IMR-90 (cell line): Measurements from ENCODE around the gene ZMIZ1. TPM values are rescaled to one million over a fixed set of nuclear protein-coding genes. Genes with fewer than 3 reads are reported as not detected.

ENCODE experiments used
- ATAC-seq: fragments of 200-7000 bp; cut with Tn5 transposase; 2 replicates; pipeline ENCODE4 v1.9.1; 2020; ENCODE audit warnings: low read depth, mild to moderate bottlenecking, moderate library complexity
- BruUV-seq: library from RNA; stranded (reverse); fragments of 400-500 nt; replicated peaks from 2 replicates; lab custom pipeline; 2021; lab: Mats Ljungman, UMichigan
- CTCF ChIA-PET: fragments of 300-600 bp; formaldehyde crosslinking; extraction: SDS; loops from one replicate; lab custom pipeline; 2021; ENCODE audit warnings: antibody characterized with exemption; lab: Yijun Ruan, JAX
- POLR2A ChIA-PET: fragments of 300-600 bp; sonication (Branson Sonifier 250); formaldehyde crosslinking; loops from one replicate; lab custom pipeline; 2022; ENCODE audit warnings: antibody characterized with exemption; ENCODE audit not compliant: unreplicated experiment; lab: Charles Lee
- DNase-seq: peaks from one replicate; pipeline ENCODE4 v3.0.0; 2013
- H2AFZ ChIP-seq: replicated peaks from 2 replicates; pipeline ENCODE3; 2013; ENCODE audit warnings: low read length, mild to moderate bottlenecking; ENCODE audit not compliant: poor library complexity
- H2AK5ac ChIP-seq: 2 replicates; pipeline ENCODE4 v1.6.1; 2013; ENCODE audit warnings: low read depth, low read length, inconsistent platforms
- H2AK9ac ChIP-seq: replicated peaks from 2 replicates; pipeline ENCODE3; 2013; ENCODE audit warnings: mild to moderate bottlenecking, low read depth, low read length, moderate library complexity; ENCODE audit not compliant: poor library complexity
- H2BK120ac ChIP-seq: 2 replicates; pipeline ENCODE4 v1.6.1; 2013; ENCODE audit warnings: low read depth, low read length, inconsistent platforms
- H2BK15ac ChIP-seq: 3 replicates; pipeline ENCODE4 v1.6.1; 2013; ENCODE audit warnings: low read depth, low read length, inconsistent platforms
- H2BK20ac ChIP-seq: 2 replicates; pipeline ENCODE4 v1.6.1; 2013; ENCODE audit warnings: low read depth, mild to moderate bottlenecking, inconsistent platforms, low read length, moderate library complexity
- H2BK5ac ChIP-seq: 2 replicates; pipeline ENCODE4 v1.6.1; 2013; ENCODE audit warnings: mild to moderate bottlenecking, low read depth, low read length, inconsistent platforms; ENCODE audit not compliant: poor library complexity, severe bottlenecking
- H3K14ac ChIP-seq: replicated peaks from 2 replicates; pipeline ENCODE4 v1.6.1; 2013; ENCODE audit warnings: low read depth, low read length, inconsistent platforms
- H3K18ac ChIP-seq: 2 replicates; pipeline ENCODE4 v1.6.1; 2013; ENCODE audit warnings: low read depth, low read length, control low read depth
- H3K23ac ChIP-seq: 2 replicates; pipeline ENCODE4 v1.6.1; 2013; ENCODE audit warnings: low read depth, low read length, inconsistent platforms
- H3K27ac ChIP-seq: 2 replicates; pipeline ENCODE4 v1.5.1; 2013; ENCODE audit warnings: mild to moderate bottlenecking, control low read depth, low read length; ENCODE audit not compliant: insufficient read depth
- H3K27me3 ChIP-seq: 2 replicates; pipeline ENCODE4 v1.6.1; 2013; ENCODE audit warnings: low read length; ENCODE audit not compliant: control insufficient read depth, insufficient read depth
- H3K36me3 ChIP-seq: 2 replicates; pipeline ENCODE4 v1.6.1; 2013; ENCODE audit warnings: low read length, mixed read lengths; ENCODE audit not compliant: control insufficient read depth, insufficient read depth
- H3K4ac ChIP-seq: 2 replicates; pipeline ENCODE4 v1.6.1; 2013; ENCODE audit warnings: low read depth, low read length, inconsistent platforms
- H3K4me1 ChIP-seq: 2 replicates; pipeline ENCODE4 v1.6.1; 2013; ENCODE audit warnings: low read length, mixed read lengths; ENCODE audit not compliant: control insufficient read depth, insufficient read depth
- H3K4me2 ChIP-seq: 2 replicates; pipeline ENCODE4 v1.6.1; 2013; ENCODE audit warnings: low read depth, mild to moderate bottlenecking, control low read depth, low read length, moderate library complexity
- H3K4me3 ChIP-seq: 2 replicates; pipeline ENCODE4 v1.5.1; 2013; ENCODE audit warnings: low read depth, mild to moderate bottlenecking, control low read depth, low read length, moderate library complexity; ENCODE audit not compliant: insufficient read depth
- H3K56ac ChIP-seq: 2 replicates; pipeline ENCODE4 v1.6.1; 2013; ENCODE audit warnings: low read length, inconsistent platforms; ENCODE audit not compliant: insufficient read depth; ENCODE audit errors: extremely low read depth
- H3K79me1 ChIP-seq, 2 experiments: 2 replicates each; pipeline ENCODE4 v1.6.1; 2013; ENCODE audit warnings: low read length in 2 of 2, inconsistent platforms in 1 of 2, low read depth in 1 of 2
- H3K9ac ChIP-seq: 2 replicates; pipeline ENCODE4 v1.6.1; 2013; ENCODE audit warnings: low read depth, low read length, control low read depth
- H3K9me1 ChIP-seq: 2 replicates; pipeline ENCODE4 v1.6.1; 2013; ENCODE audit warnings: low read length, inconsistent platforms; ENCODE audit not compliant: insufficient read depth
- H3K9me3 ChIP-seq: 2 replicates; pipeline ENCODE4 v1.6.1; 2013; ENCODE audit warnings: low read length; ENCODE audit not compliant: control insufficient read depth, insufficient read depth
- H4K20me1 ChIP-seq: 2 replicates; pipeline ENCODE4 v1.6.1; 2013; ENCODE audit warnings: low read length, inconsistent platforms; ENCODE audit not compliant: insufficient read depth
- H4K5ac ChIP-seq: 2 replicates; pipeline ENCODE4 v1.6.1; 2013; ENCODE audit warnings: mild to moderate bottlenecking, low read depth, low read length, control low read depth
- H4K8ac ChIP-seq, 2 experiments: 2 replicates each; pipeline ENCODE4 v1.6.1; 2013; ENCODE audit warnings: low read depth in 2 of 2, low read length in 2 of 2, control low read depth in 1 of 2, inconsistent platforms in 1 of 2
- H4K91ac ChIP-seq: 2 replicates; pipeline ENCODE4 v1.6.1; 2013; ENCODE audit warnings: low read depth, low read length, inconsistent platforms; ENCODE audit not compliant: insufficient read depth
- BHLHE40 ChIP-seq: fragments of 150-350 bp; IDR thresholded peaks from 2 replicates; pipeline ENCODE4 v1.6.1; 2016; ENCODE audit warnings: mild to moderate bottlenecking, low read depth, low read length
- CEBPB ChIP-seq: IDR thresholded peaks from 2 replicates; pipeline ENCODE4 v1.6.1; 2012; ENCODE audit warnings: low read depth, low read length, improper control_type of control experiment
- CHD1 ChIP-seq: IDR thresholded peaks from 2 replicates; pipeline ENCODE4 v1.6.1; 2012; ENCODE audit warnings: low read depth, low read length, improper control_type of control experiment
- FOS ChIP-seq: fragments of 150-350 bp; IDR thresholded peaks from 2 replicates; pipeline ENCODE4 v1.6.1; 2016; ENCODE audit warnings: low read depth, low read length
- MAZ ChIP-seq: IDR thresholded peaks from 2 replicates; pipeline ENCODE4 v1.6.1; 2012; ENCODE audit warnings: low read depth, mild to moderate bottlenecking, low read length, improper control_type of control experiment, moderate library complexity, borderline replicate concordance
- MXI1 ChIP-seq: IDR thresholded peaks from 2 replicates; pipeline ENCODE4 v1.6.1; 2012; ENCODE audit warnings: low read depth, mild to moderate bottlenecking, low read length, moderate library complexity, borderline replicate concordance
- NFE2L2 ChIP-seq: fragments of 150-350 bp; IDR thresholded peaks from 2 replicates; pipeline ENCODE4 v1.6.1; 2016; ENCODE audit warnings: low read depth, mild to moderate bottlenecking, low read length
- POLR2A ChIP-seq: IDR thresholded peaks from 2 replicates; pipeline ENCODE4 v1.6.1; 2012; ENCODE audit warnings: mild to moderate bottlenecking, low read depth, low read length
- RCOR1 ChIP-seq: IDR thresholded peaks from 2 replicates; pipeline ENCODE4 v1.6.1; 2012; ENCODE audit warnings: mild to moderate bottlenecking, low read length, improper control_type of control experiment; ENCODE audit not compliant: insufficient replicate concordance
- RFX5 ChIP-seq: IDR thresholded peaks from 2 replicates; pipeline ENCODE4 v1.8.0; 2012; ENCODE audit warnings: low read depth, mild to moderate bottlenecking, low read length, moderate library complexity
- SMC3 ChIP-seq: fragments of 150-350 bp; IDR thresholded peaks from 2 replicates; pipeline ENCODE4 v1.6.1; 2016; ENCODE audit warnings: low read depth, mild to moderate bottlenecking, antibody characterized with exemption, low read length, moderate library complexity
- USF2 ChIP-seq: fragments of 150-350 bp; IDR thresholded peaks from 2 replicates; pipeline ENCODE4 v1.6.1; 2017; ENCODE audit warnings: mild to moderate bottlenecking, antibody characterized with exemption, low read length, low read depth
- WGBS, 2 experiments: methylation state at CpG; one replicate each; pipeline versions ENCODE4 v1.1.5 to v1.1.7; 2013; ENCODE audit warnings: missing lambda C conversion rate in 2 of 2; ENCODE audit not compliant: insufficient read length in 1 of 2; ENCODE audit errors: extremely low coverage in 2 of 2; 5-methylcytosine and 5-hydroxymethylcytosine counted together
- dilution Hi-C: fragments of 300-500 bp; cut with HindIII; formaldehyde crosslinking; loops from one replicate; pipeline ENCODE4 v1.14.3; 2018; ENCODE audit warnings: low sequenced_read_pairs; ENCODE audit not compliant: unreplicated experiment
- in situ Hi-C: fragments of 300-500 bp; cut with MboI; formaldehyde crosslinking; loops from 3 replicates; pipeline ENCODE4 v1.14.3; 2019; ENCODE audit warnings: low sequenced_read_pairs, inconsistent platforms, mixed read lengths
- intact Hi-C: fragments of 100-400 bp; cut with micrococcal nuclease; formaldehyde crosslinking; loops from 2 replicates; pipeline ENCODE4 v1.10.0; 2022
- polyA plus RNA-seq, 3 experiments: library from polyadenylated mRNA; depleted of rRNA; stranded (reverse); fragments of >200 nt; gene quantifications; 2 replicates each; pipeline ENCODE4 v1.2.3, GENCODE V29; 2012; ENCODE audit warnings: low replicate concordance in 1 of 3
- total RNA-seq: library from RNA; depleted of rRNA; stranded (reverse); fragments of >200 nt; gene quantifications from 2 replicates; pipeline ENCODE4 v1.2.3, GENCODE V29; 2012

Gene ZMIZ1
- total and polyA plus RNA-seq, 2 of the 4 experiments (the other 2 are of a cell fraction) = 6.6 to 48.7 TPM

GRCh38 chr10:79238606-79239005 lies 169.8 kb downstream of the ZMIZ1 start:
- intact Hi-C loops = no loop called here
- Histone ChIP-seq H3K18ac (no peak overlapping the region), H2BK120ac (peak overlapping the region; percentile 13), H3K36me3 (peaks cover 13% of the 10 kb centered on the region; the same call in 1 of the 2 replicates), H3K9ac (no peak overlapping the region), H2AK5ac (peak overlapping the region; percentile 46; the same call in 1 of the 2 replicates), H2BK20ac (0 out of 2 replicates have a peak overlapping the region, but pooled peaks have one; percentile 3), H3K4me3 (no peak overlapping the region), H3K4me2 (no peak overlapping the region), H3K4me1 (peaks cover 39% of the 10 kb centered on the region), H4K5ac (no peak overlapping the region), H3K27ac (peak overlapping the region; percentile 23; the same call in 1 of the 2 replicates), H3K4ac (0 out of 2 replicates have a peak overlapping the region, but pooled peaks have one; percentile 25), H3K79me1 (peaks cover 35 to 86% of the 10 kb centered on the region in 2 experiments), H2AK9ac (no peak overlapping the region), H3K23ac (peak overlapping the region; percentile 0; the same call in 1 of the 2 replicates), H3K9me1 (peaks cover 48% of the 10 kb centered on the region), H4K91ac (no peak overlapping the region), H3K9me3 (no peaks in the 10 kb centered on the region), H4K8ac (no peak overlapping the region; a peak in 1 of 4 replicates), H3K27me3 (no peaks in the 10 kb centered on the region), H2BK5ac (peak overlapping the region; percentile 7), H2BK15ac (no peak overlapping the region), H3K14ac (no peak overlapping the region), H2AFZ (no peak overlapping the region), H4K20me1 (peaks cover 85% of the 10 kb centered on the region), H3K56ac (no peak overlapping the region)
- in situ Hi-C loops = no loop called here
- POLR2A ChIA-PET = no interaction called here
- CTCF ChIA-PET = no interaction called here
- DNase-seq (peak; percentile 63), ATAC-seq (peak; percentile 12)
- WGBS, 2 experiments = 80% methylated on average over 1 of the region's 2 CpGs; no CpG with 5 or more reads in 1 of the 2 experiments
- BruUV-seq = no TSS peak
- TF ChIP-seq SMC3 (no peak), USF2 (no peak), POLR2A (no peak), CHD1 (no peak), MXI1 (no peak), CEBPB (no peak), FOS (no peak), RCOR1 (no peak), MAZ (no peak), BHLHE40 (no peak), RFX5 (no peak), NFE2L2 (no peak)
- dilution Hi-C loops = no loop called here
